ENCODE data around the gene FOXC1.

The FOXC1 gene

DNA sequence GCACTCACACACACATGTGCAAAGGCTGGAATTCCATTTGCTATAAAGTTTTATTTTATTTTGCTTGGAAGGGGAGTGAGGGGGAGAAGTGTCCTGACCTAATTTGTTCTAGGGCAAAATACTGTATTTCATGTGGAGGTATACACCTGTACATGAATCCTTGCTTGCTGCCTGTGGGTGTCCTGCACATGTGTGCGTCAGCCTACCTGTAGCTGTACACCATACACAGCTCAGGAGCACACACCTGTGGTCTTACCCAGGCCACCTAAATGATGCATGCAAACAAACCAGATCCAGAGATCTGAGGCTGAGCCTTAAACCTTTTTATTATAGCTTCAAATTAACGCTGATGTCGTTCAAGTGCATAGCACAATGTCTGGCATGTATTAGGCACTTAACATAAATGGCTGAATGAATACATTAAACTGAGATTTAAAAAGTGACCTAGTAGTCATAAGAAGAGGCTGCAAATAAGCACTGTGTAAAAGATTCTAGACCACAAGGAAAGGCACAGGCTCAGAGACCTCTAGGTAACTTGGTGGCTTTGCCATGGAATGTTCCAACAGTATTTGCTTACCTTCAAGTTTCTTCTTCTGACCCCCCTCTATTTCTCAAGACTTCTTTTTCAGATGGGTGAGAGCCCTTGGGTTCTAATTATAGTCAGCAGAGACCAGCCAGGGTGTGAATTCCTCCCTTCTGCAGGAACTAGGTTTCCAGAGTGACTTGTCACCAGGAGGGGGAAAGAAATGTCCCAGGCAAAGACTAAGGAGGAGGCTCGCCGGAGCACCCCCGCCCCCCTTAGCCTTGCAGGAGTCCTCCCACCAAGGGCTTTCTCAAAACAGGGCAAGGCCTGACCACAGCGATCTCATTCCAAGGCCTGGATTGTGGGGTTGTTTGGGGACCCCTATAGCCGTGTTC, 13.4 kb downstream of the FOXC1 start:
- DNase-seq (ENCODE audit: low read depth in 4 of 4, low spot score in 1 of 4): no peak

DNA sequence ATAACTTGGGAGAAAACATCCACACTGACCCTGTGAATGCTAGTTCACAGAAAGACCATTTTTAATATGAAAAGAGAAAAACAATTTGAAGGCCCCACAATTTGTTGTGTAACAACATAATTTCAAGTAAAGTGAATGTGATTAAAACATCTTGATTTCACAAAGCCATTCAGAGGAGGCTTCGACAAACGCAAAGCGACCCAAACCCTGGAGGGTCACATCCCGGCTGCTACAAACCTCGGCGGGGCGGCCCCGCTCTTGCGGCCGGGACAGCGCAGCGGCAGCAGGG, 14.0 kb downstream of the FOXC1 start:
- DNase-seq (ENCODE audit: low read depth in 4 of 4, low spot score in 1 of 4): no peak

GRCh38 chr6:1624058-1624850, 14.5 kb downstream of the FOXC1 start:
- no peak for DNase-seq (ENCODE audit: low read depth in 4 of 4, low spot score in 1 of 4)

DNA sequence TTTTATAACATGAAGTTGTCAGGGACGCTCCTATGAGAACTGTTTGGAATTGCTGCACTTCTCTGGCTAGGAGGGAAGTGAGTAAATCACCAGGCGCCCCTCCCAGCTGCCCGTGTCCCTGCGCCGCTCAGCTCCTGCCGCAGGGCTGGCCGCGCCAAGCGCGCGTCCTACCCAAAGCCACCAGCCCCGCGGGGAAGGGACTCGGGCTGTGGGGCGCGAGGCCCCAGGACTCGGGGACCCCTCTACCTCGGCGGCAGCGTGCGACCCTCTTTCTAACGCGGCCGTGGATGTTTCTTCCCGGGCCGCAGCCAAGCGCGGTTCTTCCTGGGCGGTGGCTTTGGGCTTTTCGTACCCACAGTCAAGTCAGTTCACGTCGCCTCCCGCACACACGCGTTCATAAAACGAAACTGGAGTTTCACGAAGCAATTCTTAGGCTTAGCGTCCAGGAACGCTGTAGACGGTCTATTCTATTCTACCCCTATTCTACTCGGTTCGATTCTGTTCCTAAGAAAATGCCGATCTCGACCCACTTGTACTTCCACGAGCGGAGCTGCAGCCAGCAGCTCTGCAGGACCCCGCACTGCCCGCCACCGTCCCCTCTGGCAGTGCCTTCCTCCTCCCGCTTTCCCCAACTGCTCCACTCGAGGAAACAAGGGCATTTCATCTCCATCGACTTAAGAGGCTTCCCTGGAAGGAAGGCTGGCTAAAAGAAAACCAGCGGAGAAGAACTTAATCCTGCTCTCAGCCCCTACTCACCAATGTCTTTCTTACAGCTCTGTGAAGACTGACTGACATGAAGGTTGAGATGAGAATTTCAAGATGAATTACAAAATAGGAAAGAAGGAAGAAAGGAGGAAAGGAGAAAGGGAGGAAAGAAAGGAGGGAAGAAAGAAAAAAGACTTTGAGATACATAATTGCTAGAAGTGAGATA, 15.4 kb downstream of the FOXC1 start:
- no peak for DNase-seq (ENCODE audit: low read depth in 4 of 4, low spot score in 1 of 4)

DNA sequence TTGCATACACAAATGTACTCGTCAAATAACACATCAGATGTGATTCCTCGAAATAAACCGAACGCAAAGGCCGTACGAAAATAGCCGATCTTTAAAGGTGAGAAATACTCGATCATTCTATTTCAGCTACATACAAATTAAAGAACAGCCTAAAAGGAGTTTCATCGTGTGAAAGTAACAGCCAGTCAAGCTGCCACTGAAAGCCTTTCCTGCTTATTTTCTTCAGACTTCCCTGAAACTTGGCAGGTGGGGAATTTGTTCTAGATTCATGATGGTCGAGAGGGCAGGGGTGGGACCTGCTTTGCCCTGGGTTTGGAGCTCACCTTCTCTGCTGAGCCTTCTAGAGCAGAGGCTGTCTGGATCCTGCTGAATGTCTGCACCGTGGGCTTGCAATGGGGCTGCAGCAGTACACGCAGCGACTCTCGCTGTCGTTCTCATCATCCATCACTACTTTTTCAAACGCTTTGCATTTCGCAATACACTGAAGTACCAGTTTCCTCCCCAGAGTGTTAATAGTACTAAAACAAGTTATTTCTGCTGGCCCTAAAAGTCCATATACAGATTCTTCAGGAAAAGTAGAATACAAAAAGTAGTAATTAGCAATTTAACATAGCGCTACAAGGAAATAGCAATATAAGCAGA, 16.2 kb downstream of the FOXC1 start:
- no peak for DNase-seq (ENCODE audit: low read depth in 4 of 4, low spot score in 1 of 4)

- DNase-seq (ENCODE audit: low read depth in 4 of 4, low spot score in 1 of 4): no peak
Measured at GRCh38 chr6:1626481-1626880, 16.8 kb downstream of the FOXC1 start.

- DNase-seq (ENCODE audit: low read depth in 4 of 4, low spot score in 1 of 4): no peak
Measured at GRCh38 chr6:1627827-1628560, 18.3 kb downstream of the FOXC1 start.

DNA sequence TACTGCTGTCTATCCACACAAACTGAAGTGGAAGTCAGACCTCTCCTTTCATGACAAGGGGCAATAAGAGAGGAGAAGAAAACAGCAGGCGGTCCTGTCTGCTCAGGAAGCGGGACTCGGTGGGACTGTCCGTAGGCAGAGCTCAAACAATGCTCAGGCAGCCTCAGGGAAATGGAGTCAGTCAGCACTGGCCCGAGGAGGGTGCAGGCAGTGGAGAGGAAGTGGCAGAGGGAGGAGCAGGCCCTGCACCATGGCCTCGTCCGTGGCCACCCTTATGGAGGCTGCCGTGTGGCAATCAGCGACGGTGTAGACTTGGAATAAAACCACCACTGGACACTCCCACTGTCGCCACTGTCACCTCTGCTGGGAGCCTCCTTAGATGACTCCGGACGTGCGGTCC, 19.6 kb downstream of the FOXC1 start:
- no peak for DNase-seq (ENCODE audit: low read depth in 4 of 4, low spot score in 1 of 4)

GRCh38 chr6:1630212-1630770, 20.6 kb downstream of the FOXC1 start:
- no peak for DNase-seq (ENCODE audit: low read depth in 4 of 4, low spot score in 1 of 4)

- no peak for DNase-seq (ENCODE audit: low read depth in 4 of 4, low spot score in 1 of 4)
Measured at GRCh38 chr6:1630771-1631217, 21.1 kb downstream of the FOXC1 start.

GRCh38 chr6:1631251-1631650, 21.5 kb downstream of the FOXC1 start:
- no peak for DNase-seq (ENCODE audit: low read depth in 4 of 4, low spot score in 1 of 4)

DNA sequence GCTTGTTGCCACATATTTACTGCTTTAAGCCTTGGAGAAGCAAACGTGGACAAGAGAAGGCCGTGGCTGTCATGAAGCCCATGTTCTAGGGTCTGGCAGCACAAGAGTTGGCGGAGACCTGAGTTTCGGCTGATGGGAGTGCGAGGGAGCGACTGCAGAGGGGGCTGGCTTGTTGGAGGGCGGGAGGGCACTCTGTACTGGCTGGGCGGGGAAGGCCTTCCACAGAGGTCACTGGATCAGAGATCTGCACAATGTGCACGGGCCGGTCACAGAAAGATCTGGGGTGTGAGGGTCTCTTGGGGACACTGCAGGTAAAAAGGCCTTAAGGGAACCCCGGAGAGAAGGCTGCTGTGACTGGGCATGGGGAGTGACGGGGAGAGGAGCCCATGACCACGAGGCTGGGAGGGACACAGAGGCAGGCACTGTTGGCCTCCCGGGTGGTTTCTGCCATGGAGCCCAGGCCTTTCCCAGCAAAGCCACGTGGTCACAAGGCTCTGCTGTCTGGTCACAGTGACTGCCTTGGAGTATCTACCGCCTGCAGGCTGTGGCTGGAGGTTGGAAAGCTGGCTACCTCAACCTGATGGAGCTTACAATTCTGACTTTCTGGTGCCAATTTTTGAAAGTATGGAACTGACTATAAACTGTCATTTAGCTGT, 23.8 kb downstream of the FOXC1 start:
- no peak for DNase-seq (ENCODE audit: low read depth in 4 of 4, low spot score in 1 of 4)

DNA sequence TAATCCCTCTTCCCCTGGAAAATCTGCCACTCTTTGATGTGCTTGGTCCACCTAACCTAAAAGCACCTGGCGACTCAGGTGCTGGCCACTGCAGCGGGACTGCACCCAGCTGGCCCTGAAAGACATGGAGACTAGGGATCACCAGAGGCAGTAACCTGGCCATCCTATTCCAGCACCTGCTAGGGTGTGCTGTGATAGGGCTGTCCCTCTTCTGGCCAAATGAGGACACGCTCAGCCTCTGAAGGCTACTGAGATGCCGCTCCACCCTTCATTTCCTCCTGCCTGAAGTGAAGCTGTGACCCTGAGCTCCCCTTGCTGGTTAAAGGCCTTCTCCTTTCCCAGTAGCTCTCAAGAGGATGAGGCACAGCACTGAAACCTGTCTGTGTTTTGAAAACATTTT, 24.4 kb downstream of the FOXC1 start:
- no peak for DNase-seq (ENCODE audit: low read depth in 4 of 4, low spot score in 1 of 4)

DNA sequence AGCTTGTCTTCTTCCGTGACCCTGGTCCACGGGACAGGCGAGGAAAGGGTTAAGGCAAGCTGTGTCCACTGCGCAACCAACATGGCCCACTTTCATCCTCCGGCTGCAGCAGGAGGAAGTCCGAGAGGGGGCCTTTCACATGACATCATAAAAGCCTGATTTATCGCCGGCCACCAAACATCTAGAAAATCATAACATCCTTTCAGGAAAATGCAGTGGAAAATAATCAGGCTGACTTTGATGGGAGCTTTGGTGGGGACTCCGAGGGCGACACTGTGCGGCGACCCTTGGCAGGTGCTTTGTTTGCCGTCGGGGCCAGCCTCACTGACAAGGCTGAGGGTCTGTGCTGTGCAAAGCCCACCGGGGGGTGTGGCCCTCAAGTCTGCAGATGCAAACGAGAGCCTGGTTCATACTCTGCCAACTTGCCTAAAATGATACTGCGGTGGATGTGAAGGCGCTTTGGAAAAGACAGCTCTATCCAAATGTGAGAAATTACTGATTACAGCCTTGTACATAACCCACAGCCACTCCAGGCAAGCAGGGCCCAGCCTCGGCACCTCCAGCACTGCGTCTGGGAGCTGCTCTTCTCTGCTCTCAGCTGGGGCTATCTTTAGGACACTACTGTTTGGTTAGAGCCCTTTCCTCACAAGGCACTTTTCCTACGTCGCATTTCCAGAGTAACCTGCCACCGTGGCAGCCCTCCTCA, 25.7 kb downstream of the FOXC1 start:
- no peak for DNase-seq (ENCODE audit: low read depth in 4 of 4, low spot score in 1 of 4)

DNA sequence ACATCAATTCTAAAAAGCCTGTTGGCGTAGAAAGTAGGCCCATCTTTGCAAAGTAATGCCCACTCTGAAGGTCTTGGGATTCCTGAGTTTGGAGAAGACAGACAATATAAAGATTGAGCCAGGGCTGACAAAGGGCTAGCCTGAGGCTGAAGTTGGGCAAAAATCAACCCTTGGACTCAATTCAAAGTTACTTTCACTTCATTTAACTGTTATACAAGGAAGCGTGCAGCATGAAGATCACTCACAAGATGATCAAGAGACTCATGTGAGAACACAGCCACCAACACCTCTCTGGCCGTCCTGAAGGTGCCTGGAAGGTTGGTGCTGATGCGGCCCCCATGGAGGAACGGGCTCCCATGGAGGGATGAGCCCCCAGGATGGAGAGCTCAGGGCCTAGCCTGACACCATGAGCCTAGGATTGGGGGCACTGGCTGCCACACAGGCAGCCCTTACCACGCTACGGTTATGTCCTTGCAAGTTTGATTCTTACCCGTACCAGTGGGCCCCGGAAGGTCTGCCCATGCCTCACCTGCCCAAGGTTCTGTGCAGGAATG, 26.6 kb downstream of the FOXC1 start:
- DNase-seq (ENCODE audit: low read depth in 4 of 4, low spot score in 1 of 4): no peak

- DNase-seq (ENCODE audit: low read depth in 4 of 4, low spot score in 1 of 4): no peak
Measured at GRCh38 chr6:1636971-1637871, 27.5 kb downstream of the FOXC1 start.

DNA sequence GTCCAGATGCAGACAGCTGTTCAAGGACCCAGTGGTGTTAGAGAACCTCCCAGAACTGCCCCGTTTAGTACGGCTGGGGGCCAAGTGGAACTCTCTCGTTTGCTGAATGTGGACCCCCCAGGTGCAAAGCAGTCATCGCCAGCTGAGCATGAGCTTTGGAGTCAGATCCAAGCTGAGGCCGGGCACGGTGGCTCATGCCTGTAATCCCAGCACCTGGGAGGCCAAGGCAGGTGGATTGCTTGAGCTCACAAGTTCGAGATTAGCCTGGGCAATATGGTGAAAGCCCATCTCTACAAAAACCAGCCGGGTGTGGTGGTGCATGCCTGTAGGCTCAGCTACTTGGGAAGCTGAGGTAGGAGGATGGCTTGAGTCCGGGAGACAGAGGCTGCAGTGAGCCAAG, 29.7 kb downstream of the FOXC1 start:
- DNase-seq (ENCODE audit: low read depth in 4 of 4, low spot score in 1 of 4): no peak
